ENCODE data around the gene PDGFD.

The PDGFD gene

GRCh38 chr11:103863497-103863896, 300.4 kb downstream of the PDGFD start:
- no peak overlapping the region for H3K9ac ChIP-seq

DNA sequence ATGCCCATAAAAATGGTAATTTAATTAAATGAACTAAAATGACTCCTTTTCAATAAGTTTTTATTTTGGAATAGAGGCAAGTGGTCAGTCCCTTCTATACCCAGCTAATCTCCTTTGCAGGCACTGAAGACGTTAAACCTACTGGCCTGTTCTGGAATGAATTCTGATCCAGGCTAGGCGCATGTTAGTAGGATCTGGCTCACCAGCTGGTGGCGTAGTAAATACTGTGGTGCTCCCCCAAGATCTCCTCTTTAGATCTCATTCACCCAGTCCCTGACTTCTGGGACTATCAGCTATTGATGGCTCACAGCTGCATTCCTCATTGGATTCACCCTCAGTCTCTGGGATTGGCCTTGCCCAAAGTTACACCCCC, 301.2 kb downstream of the PDGFD start:
- Histone ChIP-seq H3K4me2 (no peak overlapping the region), H3K4me1 (ENCODE audit: low read depth, poor library complexity, severe bottlenecking) (no peaks in the 10 kb centered on the region), H3K27ac (no peak overlapping the region), H3K79me2 (ENCODE audit: insufficient read depth, low read depth) (no peaks in the 10 kb centered on the region), H3K36me3 (ENCODE audit: insufficient read depth) (no peaks in the 10 kb centered on the region), H2AFZ (ENCODE audit: low read depth) (no peak overlapping the region), H3K9ac (no peak overlapping the region), H4K20me1 (ENCODE audit: insufficient read depth) (no peaks in the 10 kb centered on the region), H3K4me3 (IDR thresholded peaks at IDR 0.05; ENCODE audit: insufficient read depth, low read depth, low read length) (no peak overlapping the region), H3K27me3 (ENCODE audit: insufficient read depth, low read depth) (no peaks in the 10 kb centered on the region)
- no peak for TF ChIP-seq CTCF (conservative IDR thresholded peaks at IDR 0.05; ENCODE audit: low read depth, low read length)

More at GRCh38 chr11:103863497-103863896, 300.4 kb downstream of the PDGFD start:
- Histone ChIP-seq H3K4me3 (IDR thresholded peaks at IDR 0.05; ENCODE audit: insufficient read depth, low read depth, low read length) (no peak overlapping the region), H3K36me3 (ENCODE audit: insufficient read depth) (no peaks in the 10 kb centered on the region), H3K79me2 (ENCODE audit: insufficient read depth, low read depth) (no peaks in the 10 kb centered on the region), H3K27ac (no peak overlapping the region), H3K4me2 (no peak overlapping the region), H2AFZ (ENCODE audit: low read depth) (no peak overlapping the region), H4K20me1 (ENCODE audit: insufficient read depth) (no peaks in the 10 kb centered on the region), H3K27me3 (ENCODE audit: insufficient read depth, low read depth) (no peaks in the 10 kb centered on the region), H3K4me1 (ENCODE audit: low read depth, poor library complexity, severe bottlenecking) (no peaks in the 10 kb centered on the region)
- TF ChIP-seq CTCF (conservative IDR thresholded peaks at IDR 0.05; ENCODE audit: low read depth, low read length), result no peak

DNA sequence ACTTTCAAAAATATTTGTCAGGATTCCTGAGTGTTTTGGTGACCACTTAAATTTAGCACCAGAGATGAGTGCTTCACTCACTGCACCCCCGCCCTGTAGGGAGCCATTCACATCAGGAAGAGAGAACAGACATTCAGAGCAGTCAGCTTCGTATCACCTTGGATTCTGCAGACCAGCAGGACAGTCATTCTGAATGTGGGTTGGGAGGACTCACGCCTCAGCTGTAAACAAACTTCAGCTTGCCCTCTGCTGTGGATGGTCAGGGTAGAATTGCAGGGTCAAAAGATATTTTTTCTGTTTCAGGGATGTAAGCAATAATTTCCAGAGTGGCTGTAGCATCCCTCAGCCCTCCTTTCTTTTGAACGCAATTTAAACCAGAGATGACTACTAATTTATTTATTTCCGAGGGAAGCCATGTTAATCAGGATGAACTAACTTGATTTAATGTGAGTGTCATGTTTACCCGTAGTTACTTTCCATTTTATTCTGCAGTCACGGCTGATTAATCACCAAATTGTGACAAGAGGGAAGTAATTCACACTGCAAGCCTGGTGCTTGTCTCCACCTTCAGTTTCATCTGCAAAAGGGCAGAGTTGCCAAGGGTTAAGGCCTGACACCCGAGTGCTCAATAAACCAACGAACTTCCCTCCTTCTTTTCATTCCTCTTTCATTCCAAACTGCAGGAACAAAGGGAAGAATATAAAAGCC, 301.7 kb downstream of the PDGFD start:
- no peak for TF ChIP-seq CTCF (conservative IDR thresholded peaks at IDR 0.05; ENCODE audit: low read depth, low read length)
- no peaks in the 10 kb centered on the region for H3K4me1 ChIP-seq (ENCODE audit: low read depth, poor library complexity, severe bottlenecking)
- no peak overlapping the region for H3K4me3 ChIP-seq (IDR thresholded peaks at IDR 0.05; ENCODE audit: insufficient read depth, low read depth, low read length)
- no peak overlapping the region for H3K9ac ChIP-seq
- no peaks in the 10 kb centered on the region for H3K36me3 ChIP-seq (ENCODE audit: insufficient read depth)
- no peaks in the 10 kb centered on the region for H3K79me2 ChIP-seq (ENCODE audit: insufficient read depth, low read depth)
- H3K27me3 ChIP-seq (ENCODE audit: insufficient read depth, low read depth), result no peaks in the 10 kb centered on the region
- H2AFZ ChIP-seq (ENCODE audit: low read depth), result no peak overlapping the region
- no peak overlapping the region for H3K27ac ChIP-seq
- H4K20me1 ChIP-seq (ENCODE audit: insufficient read depth), result no peaks in the 10 kb centered on the region
- H3K4me2 ChIP-seq, result no peak overlapping the region
